Testis (tissue), 2 donors: ENCODE data around the gene SPIRE1.

ENCODE experiments used
- CTCF ChIP-seq, 3 experiments: fragments of 450-650 bp in 2 of 3; fragments of 200-600 bp in 1 of 3; sonication (generic) in 1 of 3; IDR thresholded peaks; one replicate each; pipeline ENCODE4 v1.5.1; 2016 to 2019; ENCODE audit warnings: antibody characterized with exemption in 3 of 3, mild to moderate bottlenecking in 2 of 3, moderate library complexity in 1 of 3
- POLR2A ChIP-seq: fragments of 450-650 bp; IDR thresholded peaks from one replicate; pipeline ENCODE4 v1.6.1; 2017; ENCODE audit warnings: antibody characterized with exemption, mild to moderate bottlenecking, moderate library complexity

- TF ChIP-seq CTCF (IDR thresholded peaks at IDR 0.05): no peak
- no peak for TF ChIP-seq POLR2A
Observed at GRCh38 chr18:12500986-12501385, 156.9 kb downstream of the SPIRE1 start.
